NCI-H2227 (cell line): ENCODE results near the gene RPS19BP1.
"Not testable (repeated sequence)": the region's sequence is repeated elsewhere in the genome, so short reads cannot be mapped to it uniquely, and the experiment has no call there.

Experiments
- DNase-seq: peaks from one replicate; lab custom pipeline; 2025; ENCODE audit not compliant: unreplicated experiment; lab: John Stamatoyannopoulos, UW

Gene RPS19BP1

GRCh38 chr22:39514373-39514973 lies 18.1 kb downstream of the RPS19BP1 start:
- peak; percentile 62 for DNase-seq

- no peak for DNase-seq
These were observed 18.8 kb downstream of the RPS19BP1 start for GRCh38 chr22:39513791-39514190.

GRCh38 chr22:39512026-39512425 lies 20.5 kb downstream of the RPS19BP1 start:
- DNase-seq: no peak

- no peak for DNase-seq
These were observed 21.3 kb downstream of the RPS19BP1 start for GRCh38 chr22:39511226-39511625.

DNA sequence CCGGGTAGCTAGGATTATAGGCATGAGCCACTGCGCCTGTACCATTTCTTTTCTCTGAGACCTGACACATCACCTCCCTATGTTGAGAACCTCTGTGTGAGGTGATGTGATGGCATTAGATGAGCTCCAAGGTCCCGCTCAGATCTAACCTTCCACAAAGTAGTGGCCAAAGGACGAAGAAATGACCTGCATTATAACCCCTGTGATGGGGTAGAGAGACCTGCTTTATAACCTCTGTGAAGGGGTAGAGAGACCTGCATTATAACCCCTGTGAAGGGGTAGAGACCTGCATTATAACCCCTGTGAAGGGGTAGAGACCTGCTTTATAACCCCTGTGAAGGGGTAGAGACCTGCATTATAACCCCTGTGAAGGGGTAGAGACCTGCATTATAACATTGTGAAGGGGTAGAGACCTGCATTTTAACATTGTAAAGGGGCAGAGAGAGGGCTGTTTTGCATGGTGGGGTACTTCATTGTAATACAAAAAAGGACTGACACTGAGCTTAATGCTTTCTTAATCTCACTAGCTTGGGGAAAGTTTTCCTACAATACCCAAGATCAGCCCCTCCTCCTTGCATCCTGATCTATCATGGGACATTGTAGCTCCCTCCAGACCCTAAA lies 21.9 kb downstream of the RPS19BP1 start:
- no peak for DNase-seq

GRCh38 chr22:39508393-39508792 lies 24.2 kb downstream of the RPS19BP1 start:
- DNase-seq: no peak

- DNase-seq: not testable (repeated sequence)
These were observed 25.5 kb downstream of the RPS19BP1 start for GRCh38 chr22:39507021-39507420.

- no peak for DNase-seq
These were observed 28.5 kb downstream of the RPS19BP1 start for GRCh38 chr22:39504071-39504470.

GRCh38 chr22:39503630-39504029 lies 28.9 kb downstream of the RPS19BP1 start:
- peak; percentile 9 for DNase-seq

DNA sequence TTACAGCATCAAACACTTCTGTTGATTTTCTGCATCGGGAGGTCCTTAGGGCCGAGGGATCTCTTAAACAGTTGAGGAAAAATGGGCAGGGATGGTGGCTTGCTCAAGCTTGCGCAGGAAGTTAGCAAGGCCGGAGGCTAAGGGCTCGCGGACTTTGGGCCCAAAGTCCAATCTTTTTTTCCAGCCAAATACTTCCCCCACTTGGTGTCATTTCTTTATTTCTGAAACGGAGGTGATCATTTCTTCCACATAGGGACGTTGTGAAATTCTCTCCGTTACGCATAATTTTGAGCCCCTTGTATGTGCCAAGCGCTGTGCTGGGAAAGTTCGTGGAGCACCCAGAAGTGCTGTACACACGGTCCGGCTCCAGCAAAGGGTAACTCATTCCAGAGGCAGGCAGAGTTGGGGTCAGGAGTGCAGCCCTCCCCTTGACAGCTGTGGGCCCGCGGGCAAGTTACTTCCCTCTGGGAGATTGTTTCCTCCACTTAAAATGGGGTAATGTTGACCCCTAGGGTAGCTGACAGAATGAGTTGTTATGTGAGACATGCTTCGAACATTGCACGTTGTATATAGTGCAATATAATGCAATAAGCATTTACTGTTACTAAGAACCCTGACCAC lies 29.6 kb downstream of the RPS19BP1 start:
- DNase-seq: no peak

DNA sequence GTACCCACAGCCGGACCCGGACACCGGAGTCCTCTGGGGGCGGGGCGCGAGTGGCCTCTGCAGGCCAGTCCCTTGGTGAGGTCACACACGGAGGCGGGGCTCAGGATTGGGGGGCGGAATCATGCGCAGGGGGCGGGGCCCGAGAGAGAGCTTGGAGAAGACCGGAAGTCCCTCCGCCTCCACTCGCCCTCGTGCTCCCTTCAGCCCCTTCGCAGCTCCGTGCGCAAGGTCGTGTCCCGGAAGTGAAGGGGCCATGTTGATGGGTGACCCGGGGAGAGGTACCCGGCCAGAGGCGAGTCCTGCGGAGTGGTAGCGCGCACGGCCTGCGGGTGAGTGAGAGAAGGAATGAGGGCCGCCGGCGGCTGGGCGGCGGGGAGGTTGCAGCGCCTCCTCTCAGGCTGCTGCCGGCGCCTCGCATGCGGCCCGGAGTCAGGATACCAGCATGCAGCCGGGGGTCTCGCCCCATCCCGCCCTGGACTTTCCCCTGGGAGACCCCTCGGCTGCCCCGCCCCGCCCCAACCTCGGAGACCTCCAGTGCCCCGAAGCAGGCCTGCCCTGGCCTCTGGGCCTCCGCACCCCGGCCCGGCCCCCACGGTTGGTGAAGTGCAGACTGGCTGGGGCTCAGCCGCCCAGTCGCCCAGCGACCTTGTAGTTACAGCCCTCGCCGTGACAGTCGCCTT lies 30.3 kb downstream of the RPS19BP1 start, which contains the start of gene MIEF1:
Gene MIEF1 (plus strand): TSS at position 182 of the 680 bp plus-strand sequence. CDS start 9,005 bp downstream, outside the sequence.
- DNase-seq: peak; percentile 91

DNA sequence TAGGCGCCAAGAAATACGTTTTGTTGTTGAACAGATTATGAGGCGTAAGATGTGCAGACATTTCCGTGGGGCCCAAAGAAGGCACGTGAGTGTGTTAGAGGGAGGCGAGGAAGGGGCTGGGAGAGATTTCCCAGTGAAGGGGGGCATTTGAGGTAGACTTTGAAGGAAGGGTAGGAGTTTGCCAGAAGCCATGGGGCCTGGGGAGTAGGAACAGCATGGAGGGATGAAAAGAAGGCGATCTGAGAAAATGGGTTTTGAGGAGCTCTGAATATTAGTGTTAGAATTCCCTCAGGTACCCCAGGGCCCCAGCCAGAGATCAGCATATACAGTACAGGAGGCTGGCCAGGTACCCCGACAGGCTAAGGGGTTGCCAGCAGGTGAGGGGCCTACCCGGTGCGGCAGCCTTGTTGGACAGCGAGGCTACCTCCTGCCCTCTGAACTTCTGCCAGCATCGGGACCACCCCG lies 30.9 kb downstream of the RPS19BP1 start:
- no peak for DNase-seq

- no peak for DNase-seq
These were observed 32.4 kb downstream of the RPS19BP1 start for GRCh38 chr22:39500101-39500500.

DNA sequence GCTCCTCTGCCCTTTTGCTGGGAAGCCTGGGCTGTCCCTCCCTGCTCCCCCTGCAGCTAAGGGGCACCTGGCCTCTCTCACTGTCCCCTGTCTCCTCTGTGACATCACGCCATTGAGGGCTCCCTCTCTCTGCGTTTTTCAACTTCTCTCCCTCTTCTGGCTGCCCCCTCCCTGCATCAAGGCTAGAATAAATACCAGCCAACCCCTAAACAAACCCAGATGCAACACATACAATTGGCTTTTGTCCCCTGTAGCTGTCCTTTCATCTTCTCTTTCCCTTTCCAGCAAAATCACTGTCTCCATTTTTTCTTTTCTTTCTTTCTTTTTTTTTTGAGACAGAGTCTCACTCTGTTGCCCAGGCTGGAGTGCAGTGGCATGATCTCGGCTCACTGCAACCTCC lies 33.7 kb downstream of the RPS19BP1 start:
- no peak for DNase-seq

- DNase-seq: peak; percentile 52
These were observed 34.2 kb downstream of the RPS19BP1 start for GRCh38 chr22:39498368-39498767.

- DNase-seq: no peak
These were observed 35.1 kb downstream of the RPS19BP1 start for GRCh38 chr22:39497429-39497828.

DNA sequence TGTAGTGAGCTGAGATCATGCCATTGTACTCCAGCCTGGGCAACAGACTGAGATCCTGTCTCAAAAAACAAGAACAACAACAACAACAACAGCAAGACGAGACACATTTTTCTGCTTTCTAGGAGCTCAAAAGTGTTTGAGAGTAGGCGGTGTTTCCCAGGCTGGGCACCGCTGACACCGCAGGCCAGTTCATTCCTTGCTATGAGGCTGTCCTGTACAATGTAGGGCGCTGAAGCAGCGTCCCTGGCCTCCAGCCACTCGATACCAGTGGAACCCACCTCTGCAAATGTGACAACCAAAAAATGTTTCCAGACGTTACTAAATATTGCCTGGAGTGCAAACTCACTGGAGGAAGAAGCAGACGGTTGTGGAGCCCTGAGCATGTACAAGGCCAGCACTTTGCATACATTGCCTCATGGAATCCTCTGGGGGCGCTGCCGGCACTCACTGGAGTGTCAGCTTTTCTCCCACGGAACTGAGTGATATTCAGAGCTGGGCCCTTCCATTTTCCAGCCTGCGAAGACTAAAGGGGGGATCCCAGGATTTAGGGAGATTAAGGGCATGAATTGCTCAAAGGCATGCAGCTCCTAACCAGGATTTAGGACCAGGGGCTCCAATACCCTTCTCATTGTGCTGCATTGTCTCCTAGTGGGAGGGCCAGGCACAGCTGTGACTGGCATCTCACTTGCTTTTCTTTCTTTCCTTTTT lies 36.3 kb downstream of the RPS19BP1 start:
- peak; percentile 69 for DNase-seq

DNA sequence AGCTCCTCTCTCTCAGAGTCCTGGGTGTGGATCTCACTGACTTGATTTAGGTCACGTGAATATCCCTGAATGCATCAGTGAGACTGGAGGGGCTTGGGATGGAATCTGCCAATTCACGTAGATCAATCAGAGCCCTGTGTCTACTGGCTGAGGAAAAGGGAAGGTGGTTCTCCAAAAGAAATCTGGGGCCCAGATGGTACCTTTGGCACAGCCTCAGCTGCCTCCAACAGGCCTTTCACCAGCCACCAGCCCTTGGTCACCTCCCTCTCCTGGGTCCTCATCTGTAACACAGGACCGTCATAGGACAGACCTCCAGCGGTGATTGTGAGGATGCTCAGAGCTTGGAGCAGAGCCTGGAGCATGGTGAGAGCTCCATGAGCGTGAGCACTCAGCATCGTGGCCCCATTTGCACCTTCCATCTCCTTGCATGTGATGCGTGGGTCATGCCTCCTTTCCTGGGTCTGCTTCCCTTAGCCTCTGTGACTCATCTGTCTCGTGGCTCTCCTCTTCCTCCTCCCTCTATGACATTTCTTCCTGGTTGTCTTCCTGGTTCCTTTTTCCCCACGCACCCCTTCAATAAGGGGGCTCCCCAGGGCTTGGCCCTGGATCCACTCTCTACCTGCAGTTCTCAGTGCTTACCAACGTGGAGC lies 38.0 kb downstream of the RPS19BP1 start:
- DNase-seq: no peak

GRCh38 chr22:39493759-39494158 lies 38.8 kb downstream of the RPS19BP1 start:
- DNase-seq: no peak

- DNase-seq: no peak
These were observed 40.4 kb downstream of the RPS19BP1 start for GRCh38 chr22:39492186-39492585.

DNA sequence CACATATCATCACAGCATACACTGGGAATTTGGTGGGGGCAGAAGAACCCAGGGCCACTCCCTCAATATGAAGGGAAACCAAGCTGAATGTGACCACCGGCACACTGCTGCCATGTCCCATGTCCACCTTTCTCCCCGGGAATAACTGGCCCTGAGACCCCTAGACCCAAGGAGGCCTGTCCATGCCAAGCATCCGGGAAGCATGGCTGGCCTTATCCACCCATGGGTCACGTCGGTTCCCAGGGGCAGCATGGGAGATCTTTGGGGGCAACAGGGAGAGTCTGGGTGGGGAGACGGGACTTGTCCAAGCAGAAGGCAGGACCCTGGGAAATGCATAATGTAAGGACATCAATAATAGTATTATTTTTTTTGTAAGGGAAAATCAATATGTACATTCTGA lies 40.9 kb downstream of the RPS19BP1 start:
- DNase-seq: no peak
